SK-N-MC (cell line): ENCODE measurements around the gene RNF227.

Experiments used
- EZH2 ChIP-seq: fragments of 200-600 bp; sonication (generic); IDR thresholded peaks from one replicate; pipeline ENCODE4 v1.6.1; 2017; ENCODE audit warnings: antibody characterized with exemption
- POLR2AphosphoS5 ChIP-seq: IDR thresholded peaks from 2 replicates; pipeline ENCODE4 v1.6.1; 2012; ENCODE audit warnings: mild to moderate bottlenecking, low read depth, low read length, borderline replicate concordance

- TF ChIP-seq EZH2 (no peak), POLR2AphosphoS5 (no peak)
Measured at GRCh38 chr17:7916808-7917207, 719 bp upstream of the RNF227 start.
